DOHH2 (cell line): Measurements from ENCODE around the gene PROZ.

Source experiments
- H3F3A ChIP-seq: fragments of 200-600 bp; sonication (generic), shearing (Covaris generic); 2 replicates; pipeline ENCODE4 v1.6.0; 2016; ENCODE audit warnings: antibody characterized with exemption, mild to moderate bottlenecking; ENCODE audit not compliant: control insufficient read depth, insufficient read depth
- H3K27ac ChIP-seq: fragments of 200-600 bp; sonication (generic); 2 replicates; pipeline ENCODE4 v1.5.1; 2014; ENCODE audit warnings: low read depth, mild to moderate bottlenecking, low read length, moderate library complexity
- H3K27me3 ChIP-seq: fragments of 200-600 bp; sonication (generic); 2 replicates; pipeline ENCODE4 v1.6.1; 2014; ENCODE audit warnings: mild to moderate bottlenecking, low read length, mixed read lengths; ENCODE audit not compliant: control insufficient read depth
- H3K36me3 ChIP-seq: fragments of 200-600 bp; sonication (generic); 2 replicates; pipeline ENCODE4 v1.6.1; 2014; ENCODE audit warnings: mild to moderate bottlenecking, low read length, moderate library complexity, mixed read lengths; ENCODE audit not compliant: control insufficient read depth
- H3K4me1 ChIP-seq: fragments of 200-600 bp; sonication (generic); 2 replicates; pipeline ENCODE4 v1.6.1; 2014; ENCODE audit warnings: mild to moderate bottlenecking, low read length, mixed read lengths; ENCODE audit not compliant: control insufficient read depth
- H3K4me2 ChIP-seq: fragments of 200-600 bp; sonication (generic); 2 replicates; pipeline ENCODE4 v1.6.0; 2014; ENCODE audit warnings: mild to moderate bottlenecking, low read length, moderate library complexity
- H3K4me3 ChIP-seq: fragments of 200-600 bp; sonication (generic); 2 replicates; pipeline ENCODE4 v1.5.1; 2014; ENCODE audit warnings: mild to moderate bottlenecking, low read length, mixed read lengths
- H3K79me2 ChIP-seq: fragments of 200-600 bp; sonication (generic); 2 replicates; pipeline ENCODE4 v1.6.1; 2014; ENCODE audit warnings: mild to moderate bottlenecking, low read length, mixed read lengths; ENCODE audit not compliant: control insufficient read depth
- H3K9me2 ChIP-seq: fragments of 200-600 bp; sonication (generic); replicated peaks from 2 replicates; pipeline ENCODE4 v1.6.1; 2014; ENCODE audit warnings: mild to moderate bottlenecking, low read length, mixed read lengths; ENCODE audit not compliant: control insufficient read depth
- H3K9me3 ChIP-seq: fragments of 200-600 bp; sonication (generic); 2 replicates; pipeline ENCODE4 v1.6.1; 2014; ENCODE audit warnings: antibody characterized with exemption, low read length, mixed read lengths; ENCODE audit not compliant: control insufficient read depth, insufficient read depth
- H4K20me1 ChIP-seq: fragments of 200-600 bp; sonication (generic); 2 replicates; pipeline ENCODE4 v1.6.0; 2014; ENCODE audit warnings: low read depth, mild to moderate bottlenecking, antibody characterized with exemption, low read length, moderate library complexity; ENCODE audit not compliant: control insufficient read depth, insufficient read depth
- EZH2phosphoT487 ChIP-seq: fragments of 200-600 bp; sonication (generic); IDR thresholded peaks from 2 replicates; pipeline ENCODE4 v1.6.1; 2017; ENCODE audit warnings: borderline replicate concordance, mild to moderate bottlenecking, antibody characterized with exemption, low read length, moderate library complexity, mixed read lengths
- TF ChIP-seq, protein P1 (sequence below): fragments of 200-600 bp; sonication (generic); IDR thresholded peaks from one replicate; pipeline ENCODE4 v1.5.1; 2014; ENCODE audit warnings: antibody characterized with exemption, mild to moderate bottlenecking, low read depth, low read length; ENCODE audit not compliant: poor library complexity, severe bottlenecking

PROZ gene

DNA sequence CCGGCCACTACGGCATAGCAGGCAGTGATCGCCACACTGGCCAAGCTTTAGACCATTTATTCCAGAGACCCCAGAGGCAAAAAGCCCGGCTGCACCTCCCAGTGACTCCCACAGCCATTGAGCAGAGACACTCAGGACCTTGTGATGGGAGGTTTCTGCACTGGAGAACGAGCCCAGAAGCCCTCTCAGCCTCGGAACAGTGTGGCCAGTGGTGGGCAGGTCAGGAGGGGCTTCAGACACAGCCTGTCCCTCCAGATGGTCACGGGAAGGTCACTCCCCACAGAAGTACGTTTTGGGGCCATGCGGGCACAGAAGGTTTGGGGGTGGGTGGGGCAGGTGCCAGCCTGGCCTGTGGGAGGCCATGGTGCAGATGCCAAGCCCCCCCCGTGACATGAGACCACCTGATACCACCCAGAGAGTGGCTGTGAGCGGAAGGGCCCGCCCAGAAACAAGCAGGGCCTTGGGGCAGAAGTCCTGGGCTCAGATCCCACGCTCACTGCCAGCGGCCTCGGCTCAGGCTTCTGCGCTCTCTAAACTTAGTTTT, 36.4 kb upstream of the PROZ start:
- Histone ChIP-seq H3K27ac (no peak overlapping the region), H3K27me3 (no peaks in the 10 kb centered on the region), H3K4me2 (no peak overlapping the region)

DNA sequence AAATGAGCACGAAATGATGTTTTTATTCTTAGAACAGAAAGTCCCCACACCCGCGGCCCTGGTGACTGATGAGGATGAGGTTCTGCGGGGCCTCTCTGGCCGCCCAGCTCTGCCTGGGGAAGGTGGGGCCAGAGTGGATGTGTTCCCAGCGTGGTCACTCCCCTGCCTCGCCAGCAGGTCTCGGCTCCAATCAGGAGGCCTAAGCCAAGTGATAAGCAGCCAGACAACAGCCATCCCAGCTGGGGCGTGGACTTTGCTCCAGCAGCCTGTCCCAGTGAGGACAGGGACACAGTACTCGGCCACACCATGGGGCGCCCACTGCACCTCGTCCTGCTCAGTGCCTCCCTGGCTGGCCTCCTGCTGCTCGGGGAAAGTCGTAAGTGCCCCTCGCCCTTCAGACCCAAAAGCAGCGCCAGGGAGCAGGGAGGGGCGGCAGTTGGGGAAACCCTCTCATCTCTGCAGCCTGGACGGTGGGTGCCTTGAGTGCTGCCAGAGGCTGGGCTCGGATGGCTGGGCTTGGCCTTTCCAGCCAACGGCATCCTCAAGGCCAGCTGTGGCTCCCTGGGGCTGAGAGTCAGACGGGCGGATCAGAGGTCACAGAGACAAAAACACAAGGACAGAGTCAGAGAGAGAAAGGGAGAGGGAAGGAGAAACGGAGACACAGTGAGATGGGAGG, 35.8 kb upstream of the PROZ start, which contains the start of gene F10:
TSS of gene F10 (plus strand) at position 250 of the 676 bp plus-strand sequence. CDS start at position 307, 57 bp downstream.
- no peak within 1 kb of the TSS for H3K27ac ChIP-seq
- no peaks in the 10 kb centered on the region for H3K36me3 ChIP-seq
- H4K20me1 ChIP-seq = no peaks in the 10 kb centered on the region
- no peaks in the 10 kb centered on the region for H3K4me1 ChIP-seq
- H3K27me3 ChIP-seq = no peaks in the 10 kb centered on the region
- no peak within 1 kb of the TSS for H3K4me3 ChIP-seq
- no peaks in the 10 kb centered on the region for H3K9me2 ChIP-seq
- TF ChIP-seq, protein P1, sequence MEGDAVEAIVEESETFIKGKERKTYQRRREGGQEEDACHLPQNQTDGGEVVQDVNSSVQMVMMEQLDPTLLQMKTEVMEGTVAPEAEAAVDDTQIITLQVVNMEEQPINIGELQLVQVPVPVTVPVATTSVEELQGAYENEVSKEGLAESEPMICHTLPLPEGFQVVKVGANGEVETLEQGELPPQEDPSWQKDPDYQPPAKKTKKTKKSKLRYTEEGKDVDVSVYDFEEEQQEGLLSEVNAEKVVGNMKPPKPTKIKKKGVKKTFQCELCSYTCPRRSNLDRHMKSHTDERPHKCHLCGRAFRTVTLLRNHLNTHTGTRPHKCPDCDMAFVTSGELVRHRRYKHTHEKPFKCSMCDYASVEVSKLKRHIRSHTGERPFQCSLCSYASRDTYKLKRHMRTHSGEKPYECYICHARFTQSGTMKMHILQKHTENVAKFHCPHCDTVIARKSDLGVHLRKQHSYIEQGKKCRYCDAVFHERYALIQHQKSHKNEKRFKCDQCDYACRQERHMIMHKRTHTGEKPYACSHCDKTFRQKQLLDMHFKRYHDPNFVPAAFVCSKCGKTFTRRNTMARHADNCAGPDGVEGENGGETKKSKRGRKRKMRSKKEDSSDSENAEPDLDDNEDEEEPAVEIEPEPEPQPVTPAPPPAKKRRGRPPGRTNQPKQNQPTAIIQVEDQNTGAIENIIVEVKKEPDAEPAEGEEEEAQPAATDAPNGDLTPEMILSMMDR = no peak
- TF ChIP-seq EZH2phosphoT487 = no peak
- H3F3A ChIP-seq = no peaks in the 10 kb centered on the region
- H3K4me2 ChIP-seq = no peak within 1 kb of the TSS
- H3K9me3 ChIP-seq = no peaks in the 10 kb centered on the region
- H3K79me2 ChIP-seq = no peaks in the 10 kb centered on the region

More for the DNA sequence above, 36.4 kb upstream of the PROZ start:
- H3F3A ChIP-seq = no peaks in the 10 kb centered on the region
- no peaks in the 10 kb centered on the region for H3K36me3 ChIP-seq
- H3K4me1 ChIP-seq = no peaks in the 10 kb centered on the region
- no peaks in the 10 kb centered on the region for H3K9me3 ChIP-seq
- no peak overlapping the region for H3K4me3 ChIP-seq
- no peaks in the 10 kb centered on the region for H3K9me2 ChIP-seq
- no peaks in the 10 kb centered on the region for H3K79me2 ChIP-seq
- no peaks in the 10 kb centered on the region for H4K20me1 ChIP-seq
- TF ChIP-seq EZH2phosphoT487 = no peak
- TF ChIP-seq, protein P1 = no peak

DNA sequence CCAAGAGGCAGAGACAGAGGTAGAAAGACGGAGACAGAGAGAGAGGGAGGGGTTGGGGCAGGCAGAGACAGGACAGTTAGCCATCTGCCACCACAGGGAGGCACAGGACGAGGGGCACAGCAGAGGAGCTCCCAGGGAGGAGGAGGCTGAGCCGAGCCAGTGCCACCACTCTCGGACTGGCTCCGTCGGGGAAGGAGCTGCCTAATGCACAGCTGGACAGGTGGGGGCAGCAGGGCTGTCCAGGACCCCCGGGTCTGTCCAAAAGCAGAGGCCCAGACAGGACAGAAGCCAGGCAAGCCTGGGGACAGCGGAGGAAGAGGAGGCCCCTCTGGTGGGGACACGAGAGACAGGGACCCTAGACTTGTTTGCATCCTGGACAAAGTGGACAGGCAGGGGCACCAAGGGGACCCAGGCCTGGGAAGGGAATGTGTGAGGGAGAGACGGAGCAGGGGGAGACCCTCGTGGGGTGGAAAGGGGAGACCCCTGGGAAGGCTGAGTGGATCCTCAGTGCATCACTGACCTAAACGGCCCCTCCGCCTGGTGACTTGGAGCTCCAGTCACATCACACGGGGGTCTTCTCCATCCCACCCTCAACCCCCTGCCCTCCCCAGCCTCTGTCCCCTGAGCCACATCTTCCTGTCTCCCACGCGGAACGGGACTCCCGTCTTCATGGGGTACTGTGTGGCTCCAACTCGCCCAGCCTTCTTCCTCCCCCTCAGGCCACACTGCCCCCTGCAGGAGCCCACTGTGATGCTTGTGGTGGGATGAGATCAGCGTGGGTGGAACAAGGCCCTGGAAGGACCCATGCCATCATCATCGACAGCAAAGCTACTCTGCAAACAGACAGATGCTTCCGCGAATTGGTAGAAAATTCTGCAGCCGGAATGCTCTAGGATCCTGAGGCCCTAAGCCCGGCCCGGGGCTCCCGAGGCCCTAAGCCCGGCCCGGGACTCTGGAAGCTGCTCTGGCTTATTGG, 34.9 kb upstream of the PROZ start:
- Histone ChIP-seq H3K79me2 (no peaks in the 10 kb centered on the region), H3K4me1 (no peaks in the 10 kb centered on the region), H3F3A (no peaks in the 10 kb centered on the region), H3K27me3 (no peaks in the 10 kb centered on the region), H3K36me3 (no peaks in the 10 kb centered on the region), H3K27ac (no peak overlapping the region), H3K9me3 (no peaks in the 10 kb centered on the region), H3K4me2 (no peak overlapping the region), H3K4me3 (no peak overlapping the region), H4K20me1 (no peaks in the 10 kb centered on the region), H3K9me2 (no peaks in the 10 kb centered on the region)
- TF ChIP-seq, protein P1 = peak; percentile 39
- TF ChIP-seq EZH2phosphoT487 = no peak
